GM18861 (cell line): ENCODE data around the gene MCHR1.
"Not testable (repeated sequence)": the region's sequence is repeated elsewhere in the genome, so short reads cannot be mapped to it uniquely, and the experiment has no call there.

ENCODE experiments used
- ATAC-seq: cut with Tn5 transposase; IDR thresholded peaks from one replicate; pipeline ENCODE4 v1.9.1; 2021; ENCODE audit not compliant: unreplicated experiment

The MCHR1 gene

DNA sequence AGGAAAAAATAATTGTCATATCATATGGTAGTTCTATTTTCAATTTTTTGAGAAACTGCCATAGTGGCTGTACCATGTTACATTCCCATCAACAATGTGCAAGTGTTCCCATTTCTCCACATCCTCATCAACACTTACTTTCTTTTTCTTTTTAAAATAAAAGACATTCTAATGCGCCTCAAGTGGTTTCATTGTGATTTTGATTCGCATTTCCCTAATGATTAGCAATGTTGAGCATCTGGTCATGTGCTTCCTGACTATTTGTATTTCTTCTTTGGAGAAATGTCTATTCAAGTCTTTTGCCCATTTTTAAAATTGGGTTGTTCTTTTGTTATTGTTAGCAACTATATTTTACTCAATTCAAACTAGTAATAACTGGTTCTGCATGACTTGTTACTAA lies 8.4 kb downstream of the MCHR1 start:
- no peak for ATAC-seq

DNA sequence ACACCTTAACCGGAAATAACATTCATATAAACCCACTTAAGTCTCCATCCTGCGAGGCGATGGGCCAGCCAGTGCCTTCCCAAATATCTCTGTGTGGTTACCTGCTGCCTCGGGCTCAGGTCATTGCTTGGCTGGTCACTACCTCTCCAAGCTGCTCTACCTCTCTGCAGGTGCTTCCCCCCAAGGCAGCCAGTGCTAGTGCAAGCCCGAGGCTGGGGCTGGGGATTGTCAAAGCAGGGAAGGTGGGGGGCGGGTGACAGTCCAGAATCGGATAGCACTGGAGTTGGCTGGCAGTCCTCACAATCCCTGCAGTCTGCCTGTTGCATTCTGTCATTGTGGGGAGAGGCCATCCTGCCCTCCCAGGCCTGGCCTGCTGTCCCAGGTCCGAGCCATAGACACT lies 11.1 kb downstream of the MCHR1 start:
- ATAC-seq, result no peak

DNA sequence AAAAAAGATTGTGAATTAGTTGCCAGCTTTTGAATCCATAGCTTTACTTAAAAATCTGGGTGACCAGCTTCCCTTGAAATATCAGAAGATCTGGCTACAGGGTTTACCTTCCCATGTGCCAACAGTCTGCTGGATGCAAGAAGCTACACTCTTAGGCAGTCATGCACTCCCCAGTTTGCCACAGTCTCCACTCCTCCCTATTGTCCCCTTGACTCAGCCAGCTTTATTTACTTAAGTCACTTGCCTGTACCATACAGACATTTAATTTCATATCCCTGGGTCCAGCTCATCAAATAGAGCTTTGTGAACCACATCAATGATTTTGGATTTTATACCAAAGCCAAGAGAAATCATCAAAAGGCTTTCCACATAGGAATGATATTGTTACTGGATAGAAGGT lies 12.2 kb downstream of the MCHR1 start:
- no peak for ATAC-seq

DNA sequence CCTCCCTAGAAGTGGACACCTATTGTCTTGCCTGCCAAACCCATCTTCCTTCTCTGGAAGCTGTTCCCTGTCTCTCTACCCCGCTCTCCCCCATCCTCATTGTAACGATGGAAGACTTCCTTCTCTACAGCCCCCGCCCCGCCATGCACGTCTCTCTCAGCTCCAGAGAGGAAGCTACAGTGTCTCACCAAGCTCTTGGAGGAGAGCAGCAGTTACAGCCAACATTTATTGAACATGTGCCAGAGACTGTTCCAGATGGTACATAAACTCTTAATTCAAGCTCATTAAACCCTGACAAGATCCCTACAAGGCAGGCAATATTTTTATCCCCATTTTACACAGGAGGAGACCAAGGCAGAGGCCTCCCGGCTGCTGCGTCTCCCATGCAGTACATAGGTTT lies 15.1 kb downstream of the MCHR1 start:
- no peak for ATAC-seq

DNA sequence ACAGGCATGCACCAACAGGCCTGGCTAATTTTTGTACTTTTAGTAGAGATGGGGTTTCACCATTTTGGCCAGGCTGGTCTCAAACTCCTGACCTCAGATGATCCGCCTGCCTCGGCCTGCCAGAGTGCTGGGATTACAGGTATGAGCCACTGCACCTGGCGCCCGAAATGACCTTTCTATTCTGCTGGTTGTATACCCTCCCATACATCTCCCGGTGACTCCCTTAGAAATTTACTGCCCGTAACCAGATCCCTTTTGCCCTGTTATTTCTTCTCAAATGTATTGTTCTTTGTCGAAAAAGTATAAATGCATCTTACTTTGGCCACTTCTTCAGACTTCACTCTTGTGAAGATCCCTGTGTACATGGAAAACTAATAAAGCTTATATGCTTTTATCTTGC lies 22.0 kb downstream of the MCHR1 start:
- ATAC-seq, result no peak

DNA sequence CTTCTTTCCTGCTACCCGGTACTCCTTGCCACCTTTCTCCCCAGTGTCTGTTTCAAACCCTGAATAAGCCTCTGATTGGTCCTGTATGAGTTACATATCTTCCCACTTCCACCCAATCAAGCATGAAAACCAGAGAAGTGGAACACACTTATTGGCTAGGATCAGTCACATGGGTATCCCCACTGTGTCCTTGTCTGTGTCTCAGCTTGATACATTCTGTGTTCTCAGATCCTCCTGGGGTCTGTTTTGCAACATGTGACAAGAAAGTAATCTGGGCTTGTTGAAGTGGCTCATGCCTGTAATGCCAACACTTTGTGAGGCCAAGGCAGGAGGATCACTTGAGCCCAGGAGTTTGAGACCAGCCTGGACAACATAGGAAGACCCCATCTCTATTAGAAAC lies 23.9 kb downstream of the MCHR1 start:
- no peak for ATAC-seq

DNA sequence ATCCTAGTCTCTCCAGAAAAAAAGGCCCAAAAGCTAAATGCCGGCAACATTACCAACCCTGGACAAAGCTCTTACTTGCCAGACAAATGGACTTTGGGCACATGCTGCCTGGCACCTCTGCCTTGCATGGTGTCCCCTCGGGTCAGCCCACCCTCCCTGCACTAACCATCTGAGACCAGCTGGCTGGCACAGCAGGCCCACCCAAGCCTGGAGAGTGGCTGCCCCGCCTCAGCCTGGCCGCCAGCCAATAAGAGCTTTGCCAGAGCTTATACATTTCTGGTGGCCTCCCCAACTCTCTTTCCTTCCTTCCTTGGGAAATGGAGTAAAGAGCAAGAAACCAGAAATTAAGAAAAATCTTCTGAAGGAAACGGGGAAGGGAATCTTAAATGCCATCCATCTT lies 24.5 kb downstream of the MCHR1 start:
- ATAC-seq, result no peak

DNA sequence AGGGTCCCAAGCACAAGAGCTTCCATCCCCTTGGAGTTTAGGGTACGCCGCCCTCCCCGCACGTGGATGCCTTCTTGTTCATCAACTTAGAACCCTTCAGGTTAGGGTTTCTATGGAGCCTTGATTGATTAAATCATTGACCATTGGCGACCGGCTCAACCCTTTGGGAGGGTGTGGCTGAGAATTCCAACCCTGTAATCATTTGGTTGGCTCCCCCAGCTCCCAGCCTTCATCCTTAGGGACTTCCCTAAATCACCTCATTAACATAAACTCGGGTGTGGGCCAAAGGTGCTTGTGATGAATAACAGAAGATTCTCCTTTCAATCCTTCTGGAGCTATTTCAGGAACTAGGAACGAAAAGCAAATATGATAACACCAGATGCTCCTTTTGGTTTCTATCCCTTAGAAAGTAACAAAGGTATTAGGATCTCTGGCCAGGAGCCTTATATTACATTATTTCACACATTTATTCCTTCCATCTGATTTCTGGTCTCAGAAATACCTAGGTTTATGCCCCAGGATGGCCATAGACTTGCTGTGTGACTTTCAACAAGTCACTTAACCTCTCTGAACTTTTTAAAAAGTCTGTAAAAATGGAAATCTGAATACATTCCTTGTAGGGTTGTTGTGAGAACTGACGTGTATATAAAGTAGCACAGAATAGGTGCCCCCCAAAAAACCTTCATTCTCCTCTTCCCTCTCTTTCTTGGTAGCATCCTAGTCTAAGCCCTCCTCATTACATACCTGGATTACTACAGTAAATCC lies 26.8 kb downstream of the MCHR1 start:
- ATAC-seq, result no peak

DNA sequence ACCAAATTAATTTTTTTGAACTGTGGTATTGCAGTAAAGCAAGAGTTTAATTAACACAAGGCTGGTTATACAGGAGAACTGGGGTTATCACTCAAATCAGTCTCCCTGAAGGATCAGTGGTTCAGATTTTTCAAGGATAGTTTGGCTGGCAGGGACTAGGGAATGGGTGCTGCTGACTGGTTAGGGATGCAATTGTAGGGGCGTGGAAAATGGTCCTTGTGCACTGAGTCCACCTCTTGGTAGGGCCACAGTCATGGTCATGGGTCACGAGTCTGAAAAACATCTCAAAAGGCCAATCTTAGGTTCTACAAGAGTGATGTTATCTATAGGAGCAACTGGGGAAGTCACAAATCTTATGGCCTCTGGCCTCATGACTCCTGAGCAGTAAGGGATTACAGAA lies 27.9 kb downstream of the MCHR1 start:
- ATAC-seq, result no peak

DNA sequence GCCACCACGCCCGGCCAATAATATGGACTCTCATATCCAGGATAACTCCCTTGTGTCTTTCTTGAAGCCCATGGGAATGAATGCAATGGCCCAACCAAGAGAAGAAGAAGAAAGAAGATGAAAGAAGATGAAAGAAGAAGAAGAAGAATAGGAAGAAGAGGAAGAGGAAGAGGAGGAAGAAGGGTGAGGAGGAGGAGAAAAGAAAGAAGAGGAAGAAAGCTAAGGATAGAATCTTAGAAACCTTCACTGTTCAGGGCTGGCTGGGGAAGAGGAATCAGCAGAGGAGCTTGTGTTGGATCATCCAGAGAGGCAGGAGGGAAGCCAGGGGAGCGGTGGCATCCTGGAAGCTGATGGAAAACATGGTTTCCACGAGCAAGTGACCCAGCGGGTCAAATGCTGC lies 28.9 kb downstream of the MCHR1 start:
- no peak for ATAC-seq

DNA sequence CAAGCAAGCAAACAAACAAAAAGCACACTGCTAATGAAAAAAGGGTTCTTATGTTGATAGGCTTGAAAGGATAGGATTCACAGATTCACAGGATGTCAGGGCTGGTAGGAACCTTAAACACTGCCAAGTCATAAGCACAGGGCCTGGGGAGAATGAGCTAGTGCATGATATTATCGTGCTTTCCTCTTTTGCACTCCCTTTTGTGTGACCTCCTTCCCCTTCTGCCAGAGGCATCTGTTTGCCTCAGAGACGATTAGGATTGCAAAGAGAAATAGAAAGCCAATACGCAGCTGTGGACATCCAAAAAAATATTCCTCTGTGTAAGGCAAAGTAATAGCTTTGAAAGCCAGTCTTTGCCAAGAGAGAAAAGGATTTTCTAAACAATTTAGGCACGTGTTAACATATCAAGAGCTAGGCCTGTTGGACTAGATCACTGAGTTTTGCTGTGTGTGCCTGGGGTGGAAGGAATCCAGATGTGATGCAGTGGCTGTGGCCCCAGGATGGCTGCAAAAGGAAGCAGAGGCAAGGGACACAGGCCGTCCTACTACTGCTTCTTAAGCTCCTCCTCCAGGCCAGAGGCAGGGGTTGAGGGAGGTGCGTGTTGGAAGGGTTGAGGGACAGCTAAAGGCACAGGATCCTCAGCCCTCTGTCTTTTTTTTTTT lies 30.6 kb downstream of the MCHR1 start:
- ATAC-seq, result no peak

DNA sequence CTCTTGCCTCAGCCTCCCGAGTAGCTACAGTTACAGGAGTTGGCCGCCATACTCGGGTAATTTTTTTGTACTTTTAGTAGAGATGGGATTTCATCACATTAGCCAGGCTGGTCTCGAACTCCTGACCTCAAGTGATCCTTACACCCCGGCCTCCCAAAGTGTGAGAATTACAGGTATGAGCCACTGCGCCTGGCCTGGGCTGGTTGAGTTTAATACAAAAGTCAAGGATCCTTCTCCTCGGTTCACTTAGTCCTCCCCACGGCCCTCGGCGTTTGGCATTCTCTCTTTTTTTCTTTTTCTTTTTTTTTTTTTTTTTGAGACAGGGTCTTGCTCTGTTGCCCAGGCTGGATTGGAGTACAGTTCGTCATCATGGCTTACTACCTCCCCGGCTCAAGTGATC lies 33.0 kb downstream of the MCHR1 start:
- no peak for ATAC-seq

DNA sequence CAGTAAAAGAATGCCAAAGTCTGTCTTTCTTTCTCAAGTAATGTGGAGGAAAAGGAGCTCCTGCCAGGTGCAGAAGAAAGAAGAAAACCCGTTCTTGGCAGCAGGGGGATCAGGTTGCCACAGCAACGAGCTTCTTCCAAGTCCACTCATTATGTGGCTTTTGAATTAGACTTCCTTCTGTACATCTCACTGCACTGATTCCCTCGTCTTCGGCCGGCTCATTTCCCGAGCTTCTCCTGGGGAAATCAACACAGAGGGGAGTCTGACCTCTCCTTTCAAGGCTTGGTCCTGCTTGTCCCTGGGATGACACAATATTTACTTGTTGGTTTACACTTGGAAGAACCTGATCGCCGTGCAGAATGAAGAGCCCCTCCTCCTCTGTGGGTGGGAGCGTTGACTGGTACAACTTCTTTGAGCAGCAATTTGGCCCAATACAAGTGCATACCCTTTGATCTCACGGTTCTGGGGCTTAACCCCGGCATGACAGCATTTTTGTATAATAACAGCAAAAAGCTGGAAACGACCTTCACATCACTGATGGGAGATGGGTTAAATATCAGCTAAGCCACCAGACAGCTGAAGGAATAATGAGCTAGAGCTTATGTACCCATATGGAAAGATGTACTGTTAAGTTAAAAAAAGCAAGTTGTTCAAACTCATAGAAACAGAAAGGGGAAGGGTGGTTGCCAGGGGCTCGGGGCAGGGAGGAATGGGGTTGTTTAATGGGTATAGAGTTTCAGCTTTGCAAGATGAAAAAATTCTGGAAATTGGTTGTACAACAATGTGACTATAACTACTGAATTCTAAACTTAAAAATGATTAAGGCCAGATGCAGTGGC lies 35.4 kb downstream of the MCHR1 start:
- no peak for ATAC-seq

DNA sequence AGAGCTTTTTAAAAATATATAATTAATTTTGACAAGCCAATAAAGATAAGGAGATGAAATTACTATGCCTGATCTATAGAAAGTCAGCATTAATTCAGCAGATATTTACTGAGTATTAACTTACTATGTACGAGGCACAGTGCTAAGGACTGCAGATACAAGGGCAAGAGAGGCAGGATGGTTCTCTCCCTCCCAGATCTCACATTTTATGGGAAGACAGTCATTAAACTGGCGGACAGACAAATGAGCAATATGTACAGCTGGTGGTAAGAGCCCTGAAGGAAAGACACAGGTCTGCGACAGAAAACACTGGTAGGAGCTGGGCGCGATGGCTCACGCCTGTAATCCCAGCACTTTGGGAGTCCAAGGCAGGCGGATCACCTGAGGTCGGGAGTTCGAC lies 36.8 kb downstream of the MCHR1 start:
- ATAC-seq, result no peak

DNA sequence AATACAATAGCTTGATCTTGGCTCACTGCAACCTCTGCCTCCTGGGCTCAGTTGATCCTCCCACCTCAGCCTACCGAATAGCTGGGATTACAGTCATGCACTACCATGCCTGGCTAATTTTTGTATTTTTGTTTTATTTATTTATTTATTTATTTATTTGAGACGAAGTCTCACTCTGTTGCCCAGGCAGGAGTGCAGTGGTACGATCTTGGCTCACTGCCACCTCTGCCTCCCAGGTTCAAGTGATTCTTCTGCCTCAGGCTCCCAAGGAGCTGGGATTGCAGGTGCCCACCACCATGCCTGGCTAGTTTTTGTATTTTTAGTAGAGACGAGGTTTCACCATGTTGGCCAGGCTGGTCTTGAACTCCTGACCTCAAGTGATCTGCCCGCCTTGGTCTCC lies 38.4 kb downstream of the MCHR1 start:
- ATAC-seq, result not testable (repeated sequence)

DNA sequence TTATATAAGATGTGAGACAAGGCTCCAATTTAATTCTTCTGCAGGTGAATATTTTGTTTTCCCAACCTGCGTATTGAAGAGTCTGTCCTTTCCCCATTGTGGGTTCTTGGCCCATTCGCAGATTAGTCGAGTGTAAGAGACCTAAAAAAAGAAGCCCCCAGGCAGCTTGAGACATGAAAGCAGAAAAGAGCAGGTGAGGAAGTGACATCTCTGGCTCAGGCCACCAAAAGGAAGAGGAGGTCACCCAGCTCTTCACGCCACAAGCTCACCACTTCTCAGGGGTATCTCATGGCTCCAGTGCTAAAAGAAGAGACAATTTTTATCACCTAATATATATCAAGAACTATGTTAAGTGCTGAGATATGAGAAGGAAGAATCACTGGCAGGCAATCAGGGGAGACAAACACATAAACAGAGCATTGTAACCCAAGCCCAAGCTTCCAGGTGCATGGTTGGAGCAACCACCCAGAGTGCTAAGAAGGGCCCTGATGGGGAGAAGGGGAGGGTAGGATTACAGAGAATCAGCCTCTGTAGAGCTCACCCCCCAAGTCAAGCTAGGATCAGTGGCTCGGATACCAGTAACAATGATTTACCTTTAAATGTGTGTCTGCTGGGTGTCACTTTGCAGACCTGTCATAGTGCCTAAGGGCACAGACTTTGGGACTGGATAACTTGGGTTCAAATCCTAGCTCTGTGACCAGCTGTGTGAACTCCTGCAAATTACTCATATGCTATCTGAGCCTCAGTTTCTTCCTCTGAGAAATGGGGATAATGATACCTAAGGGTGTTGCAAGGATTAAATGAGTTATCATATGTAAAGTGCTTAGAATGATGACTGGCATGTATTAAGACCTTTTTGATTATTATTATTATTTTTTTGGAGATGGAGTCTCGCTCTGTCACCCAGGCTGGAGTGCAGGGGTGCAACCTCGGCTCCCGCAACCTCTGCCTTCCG lies 39.2 kb downstream of the MCHR1 start:
- no peak for ATAC-seq

DNA sequence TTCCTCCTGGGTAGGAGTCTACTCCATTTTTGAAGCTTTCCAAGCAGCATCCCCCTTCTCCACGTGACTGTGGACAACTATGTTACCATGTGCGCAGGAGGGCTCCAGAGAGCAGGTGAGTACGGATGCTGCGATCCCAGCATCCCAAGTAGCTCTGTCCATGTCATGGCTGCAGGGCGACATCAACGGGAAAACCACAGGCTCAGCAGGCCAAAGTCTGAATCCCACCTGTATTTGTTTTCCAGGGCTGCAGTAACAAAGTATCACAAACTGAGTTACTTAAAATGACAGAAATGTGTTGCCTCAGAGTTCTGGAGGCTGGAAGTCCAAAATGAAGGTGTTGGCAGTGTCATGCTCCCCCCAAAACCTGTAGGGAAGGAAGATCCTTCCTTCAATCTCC lies 40.3 kb downstream of the MCHR1 start:
- no peak for ATAC-seq

DNA sequence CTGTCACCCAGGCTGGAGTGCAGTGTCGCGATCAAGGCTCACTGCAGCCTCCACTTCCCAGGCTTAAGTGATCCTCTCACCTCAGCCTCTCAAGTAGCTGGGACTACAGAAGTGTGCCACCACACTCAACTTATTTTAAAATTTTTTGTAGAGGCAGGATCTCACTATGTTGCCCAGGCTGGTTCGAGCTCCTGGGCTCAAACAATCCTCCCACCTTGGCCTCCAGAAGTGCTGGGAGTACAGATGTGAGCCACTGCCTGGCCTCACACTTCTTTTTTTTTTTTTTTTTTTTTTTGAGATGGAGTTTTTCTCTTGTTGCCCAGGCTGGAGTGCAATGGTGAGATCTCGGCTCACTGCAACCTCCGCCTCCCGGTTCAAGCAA lies 40.9 kb downstream of the MCHR1 start:
- not testable (repeated sequence) for ATAC-seq

DNA sequence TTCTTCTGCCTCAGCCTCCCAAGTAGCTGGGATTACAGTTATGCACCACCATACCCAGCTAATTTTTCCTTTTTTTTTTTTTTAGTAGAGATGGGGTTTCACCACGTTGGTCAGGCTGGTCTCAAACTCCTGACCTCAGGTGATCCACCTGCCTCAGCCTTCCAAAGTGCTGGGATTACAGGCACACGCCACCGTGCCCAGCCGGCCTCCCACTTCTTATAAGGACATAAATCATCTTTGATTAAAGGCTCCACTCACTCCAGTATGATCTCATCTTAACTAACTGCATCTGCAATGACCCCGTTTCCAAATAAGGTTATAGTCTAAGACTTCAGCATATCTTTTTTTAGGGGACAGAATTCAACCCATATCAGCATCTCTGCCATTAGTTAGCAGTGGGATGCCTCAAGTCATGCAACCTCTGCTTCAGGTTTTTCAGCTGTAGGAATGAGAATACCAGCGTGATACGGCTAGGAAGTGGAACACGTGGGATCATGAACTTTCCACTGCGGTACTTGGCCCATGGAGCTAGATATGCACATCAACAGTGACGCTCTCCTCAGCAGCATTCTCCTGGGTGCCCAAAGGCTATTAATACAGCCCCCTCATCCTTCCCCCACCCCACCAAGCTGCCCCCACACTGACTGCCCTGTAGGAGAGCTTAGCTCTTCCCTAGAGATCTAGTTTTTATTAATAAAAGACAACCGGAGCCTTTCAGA lies 41.4 kb downstream of the MCHR1 start:
- no peak for ATAC-seq

DNA sequence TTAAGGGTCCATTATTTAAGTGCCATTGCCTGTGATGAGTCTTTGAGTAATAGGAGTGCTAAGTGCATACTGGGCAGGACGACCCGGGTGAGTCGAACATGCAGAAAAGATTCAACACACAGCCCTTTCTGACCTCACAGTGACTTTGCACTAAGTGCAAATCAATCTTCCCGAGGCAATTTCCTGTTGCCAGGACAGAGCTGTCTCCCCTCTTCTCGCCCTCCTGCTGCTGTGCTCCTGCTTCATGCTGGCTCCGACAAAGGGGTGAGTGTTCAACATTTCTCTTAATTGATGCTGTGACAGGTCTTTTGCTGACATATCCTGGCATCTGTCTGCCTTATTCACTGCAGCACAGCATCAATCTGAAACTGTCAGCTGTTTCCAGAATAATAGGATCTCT lies 42.0 kb downstream of the MCHR1 start:
- ATAC-seq, result no peak
